Raji (cell line): ENCODE measurements around the gene GEMIN7.

Experiments
- POLR2A ChIP-seq: IDR thresholded peaks from 2 replicates; pipeline ENCODE4 v1.6.1; 2011; ENCODE audit warnings: low read depth, low read length, control low read depth; ENCODE audit not compliant: insufficient read depth

GEMIN7 gene

GRCh38 chr19:45091031-45091923 lies 12.2 kb downstream of the GEMIN7 start:
- TF ChIP-seq POLR2A: peak; percentile 63

GRCh38 chr19:45092747-45093678 lies 14.0 kb downstream of the GEMIN7 start, which contains the start of gene PPP1R37:
PPP1R37 (plus strand) TSS chr19:45093179; CDS start chr19:45093326, 147 bp downstream.
- peak; percentile 59 for TF ChIP-seq POLR2A

- no peak for TF ChIP-seq POLR2A
Observed at GRCh38 chr19:45094137-45094536, 15.1 kb downstream of the GEMIN7 start.

- no peak for TF ChIP-seq POLR2A
Observed at GRCh38 chr19:45094707-45095106, 15.6 kb downstream of the GEMIN7 start.

GRCh38 chr19:45095496-45096413 lies 16.7 kb downstream of the GEMIN7 start:
- no peak for TF ChIP-seq POLR2A

GRCh38 chr19:45096700-45097099 lies 17.6 kb downstream of the GEMIN7 start:
- TF ChIP-seq POLR2A: no peak

- TF ChIP-seq POLR2A: no peak
Observed at GRCh38 chr19:45097450-45097775, 18.4 kb downstream of the GEMIN7 start.

GRCh38 chr19:45097776-45098520 lies 18.9 kb downstream of the GEMIN7 start:
- no peak for TF ChIP-seq POLR2A

GRCh38 chr19:45098521-45099466 lies 19.7 kb downstream of the GEMIN7 start:
- no peak for TF ChIP-seq POLR2A

- no peak for TF ChIP-seq POLR2A
Observed at GRCh38 chr19:45099467-45100191, 20.6 kb downstream of the GEMIN7 start.

- TF ChIP-seq POLR2A: no peak
Observed at GRCh38 chr19:45100201-45100600, 21.1 kb downstream of the GEMIN7 start.

GRCh38 chr19:45100846-45101252 lies 21.8 kb downstream of the GEMIN7 start:
- TF ChIP-seq POLR2A: no peak
